OCI-M1 (cell line): ENCODE results near the gene EPB41L4A.
"Not testable (repeated sequence)": the region's sequence is repeated elsewhere in the genome, so short reads cannot be mapped to it uniquely, and the experiment has no call there.

Source experiments
- DNase-seq: peaks from one replicate; lab custom pipeline; 2025; lab: John Stamatoyannopoulos, UW

The EPB41L4A gene, protein sequence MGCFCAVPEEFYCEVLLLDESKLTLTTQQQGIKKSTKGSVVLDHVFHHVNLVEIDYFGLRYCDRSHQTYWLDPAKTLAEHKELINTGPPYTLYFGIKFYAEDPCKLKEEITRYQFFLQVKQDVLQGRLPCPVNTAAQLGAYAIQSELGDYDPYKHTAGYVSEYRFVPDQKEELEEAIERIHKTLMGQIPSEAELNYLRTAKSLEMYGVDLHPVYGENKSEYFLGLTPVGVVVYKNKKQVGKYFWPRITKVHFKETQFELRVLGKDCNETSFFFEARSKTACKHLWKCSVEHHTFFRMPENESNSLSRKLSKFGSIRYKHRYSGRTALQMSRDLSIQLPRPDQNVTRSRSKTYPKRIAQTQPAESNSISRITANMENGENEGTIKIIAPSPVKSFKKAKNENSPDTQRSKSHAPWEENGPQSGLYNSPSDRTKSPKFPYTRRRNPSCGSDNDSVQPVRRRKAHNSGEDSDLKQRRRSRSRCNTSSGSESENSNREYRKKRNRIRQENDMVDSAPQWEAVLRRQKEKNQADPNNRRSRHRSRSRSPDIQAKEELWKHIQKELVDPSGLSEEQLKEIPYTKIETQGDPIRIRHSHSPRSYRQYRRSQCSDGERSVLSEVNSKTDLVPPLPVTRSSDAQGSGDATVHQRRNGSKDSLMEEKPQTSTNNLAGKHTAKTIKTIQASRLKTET

DNA sequence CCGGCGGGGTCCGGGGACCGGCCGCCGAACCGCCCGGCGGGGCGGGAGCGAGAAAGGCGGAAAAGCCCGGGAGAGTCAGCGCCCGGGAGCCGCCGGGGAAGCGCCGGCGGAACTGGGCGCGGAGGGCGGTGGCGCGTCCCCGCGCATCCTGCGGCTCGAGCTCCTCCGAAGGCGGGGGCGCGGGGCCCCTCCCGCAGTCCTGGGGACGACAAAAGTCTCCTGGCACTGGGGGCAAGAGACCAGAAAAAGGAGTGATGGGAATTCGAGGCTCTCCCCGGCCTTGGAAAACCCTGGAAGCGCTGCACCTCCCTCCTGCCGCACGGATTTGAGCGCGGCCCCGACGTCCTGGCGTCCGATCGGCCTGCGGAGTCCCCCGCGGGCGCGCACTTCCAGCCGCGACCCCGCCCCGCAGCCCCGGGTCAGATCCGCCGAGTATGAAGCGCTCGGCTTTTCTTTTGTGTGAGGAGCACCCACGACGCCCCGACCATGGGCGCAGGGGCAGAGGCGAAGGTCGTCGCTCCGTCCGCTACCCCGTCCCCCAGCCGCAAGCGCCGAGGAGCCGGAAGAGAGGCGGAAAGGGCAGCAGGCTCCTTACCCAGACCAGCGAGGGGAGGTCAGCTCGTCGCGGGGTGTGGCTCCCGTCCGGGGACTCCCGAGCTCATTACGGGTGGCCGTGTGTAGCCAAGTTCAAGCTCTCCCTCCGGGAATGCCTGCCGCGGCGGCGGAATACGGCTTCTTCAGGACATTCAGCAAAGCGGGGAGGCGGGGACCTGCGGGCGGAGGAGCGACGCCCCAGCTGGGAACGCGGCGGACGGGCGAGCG is at the start of gene EPB41L4A:
EPB41L4A (minus strand) TSS at position 114 of the 822 bp plus-strand sequence. CDS start 238 bp downstream, outside the sequence.
- DNase-seq = peak; percentile 34

DNA sequence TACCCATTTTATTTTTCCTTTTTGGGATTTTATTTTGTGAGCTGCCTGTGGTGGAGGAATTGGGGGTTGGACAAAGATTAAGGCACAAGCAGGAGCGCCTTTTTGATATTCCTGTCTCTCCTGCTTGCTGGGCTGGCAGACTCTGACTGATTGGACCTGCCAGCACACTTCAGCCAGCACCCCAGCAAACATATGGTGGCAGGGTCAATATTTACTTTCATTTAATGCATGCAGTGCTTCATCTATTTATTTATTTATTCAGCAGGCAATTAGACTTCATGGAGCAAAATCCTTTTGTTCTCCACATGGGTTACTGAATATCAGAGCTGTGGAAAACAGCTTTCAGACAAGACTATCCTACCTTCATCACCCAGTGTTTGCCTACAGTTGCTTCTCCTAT is 48.4 kb upstream of the EPB41L4A start:
- no peak for DNase-seq

DNA sequence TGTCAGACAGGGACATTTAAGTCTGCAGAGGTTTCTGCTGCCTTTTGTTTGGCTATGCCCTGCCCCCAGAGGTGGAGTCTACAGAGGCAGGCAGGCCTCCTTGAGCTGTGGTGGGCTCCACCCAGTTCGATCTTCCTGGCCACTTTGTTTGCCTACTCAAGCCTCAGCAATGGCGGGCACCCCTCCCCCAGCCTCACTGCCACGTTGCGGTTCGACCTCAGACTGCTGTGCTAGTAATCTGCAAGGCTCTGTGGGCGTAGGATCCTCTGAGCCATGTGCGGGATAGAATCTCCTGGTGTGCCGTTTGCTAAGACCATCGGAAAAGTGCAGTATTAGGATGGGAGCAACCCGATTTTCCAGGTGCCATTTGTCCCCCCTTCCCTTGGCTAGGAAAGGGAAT is 47.2 kb upstream of the EPB41L4A start:
- DNase-seq = not testable (repeated sequence)

DNA sequence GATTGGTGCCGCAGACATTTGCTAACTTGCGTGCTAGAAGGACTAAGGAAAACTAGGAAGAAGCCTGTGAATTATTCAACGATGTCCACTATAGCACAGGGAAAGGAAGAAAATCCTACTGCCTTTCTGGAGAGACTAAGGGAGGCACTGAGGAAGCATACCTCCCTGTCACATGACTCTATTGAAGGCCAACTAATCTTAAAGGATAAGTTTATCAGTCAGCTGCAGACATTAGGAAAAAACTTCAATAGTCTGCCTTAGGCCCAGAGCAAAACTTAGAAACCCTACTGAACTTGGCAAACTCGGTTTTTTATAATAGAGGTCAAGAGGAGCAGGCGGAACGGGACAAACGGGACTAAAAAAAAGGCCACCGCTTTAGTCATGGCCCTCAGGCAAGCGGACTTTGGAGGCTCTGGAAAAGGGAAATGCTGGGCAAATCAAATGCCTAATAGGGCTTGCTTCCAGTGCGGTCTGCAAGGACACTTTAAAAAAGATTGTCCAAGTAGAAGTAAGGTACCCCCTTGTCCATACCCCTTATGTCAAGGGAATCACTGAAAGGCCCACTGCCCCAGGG is 28.2 kb upstream of the EPB41L4A start:
- peak; percentile 77 for DNase-seq

DNA sequence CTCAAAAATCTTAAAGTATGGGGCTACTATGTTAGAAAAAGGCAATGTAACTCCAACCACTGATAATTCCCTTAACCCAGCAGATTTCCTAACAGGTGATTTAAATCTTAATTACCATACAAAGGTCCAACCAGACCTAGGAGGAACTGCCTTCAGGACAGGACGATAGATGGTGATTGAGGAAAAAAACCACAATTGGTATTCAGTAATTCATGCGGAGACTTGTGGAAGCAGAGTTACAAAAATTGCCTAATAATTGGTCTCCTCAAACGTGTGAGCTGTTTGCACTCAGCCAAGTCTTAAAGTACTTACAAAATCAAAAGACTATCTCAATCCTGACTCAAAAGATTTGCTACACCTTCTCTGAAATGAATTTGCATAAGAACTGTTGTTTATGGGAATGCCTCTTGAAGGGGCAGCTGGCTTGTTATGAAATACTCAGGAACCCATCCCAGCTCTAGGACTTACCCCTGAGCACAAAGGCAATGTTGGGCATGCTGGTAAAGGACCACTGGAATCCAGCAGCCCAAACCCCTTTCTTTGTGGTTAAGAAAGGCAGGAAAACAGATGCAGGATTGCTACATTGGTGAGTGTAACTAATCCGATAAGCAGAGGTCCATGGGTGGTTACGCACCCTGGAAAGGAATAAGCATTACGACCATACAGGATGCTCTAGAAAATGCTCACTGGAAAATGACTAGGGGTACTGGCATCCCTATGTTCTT is 26.7 kb upstream of the EPB41L4A start:
- DNase-seq = no peak

DNA sequence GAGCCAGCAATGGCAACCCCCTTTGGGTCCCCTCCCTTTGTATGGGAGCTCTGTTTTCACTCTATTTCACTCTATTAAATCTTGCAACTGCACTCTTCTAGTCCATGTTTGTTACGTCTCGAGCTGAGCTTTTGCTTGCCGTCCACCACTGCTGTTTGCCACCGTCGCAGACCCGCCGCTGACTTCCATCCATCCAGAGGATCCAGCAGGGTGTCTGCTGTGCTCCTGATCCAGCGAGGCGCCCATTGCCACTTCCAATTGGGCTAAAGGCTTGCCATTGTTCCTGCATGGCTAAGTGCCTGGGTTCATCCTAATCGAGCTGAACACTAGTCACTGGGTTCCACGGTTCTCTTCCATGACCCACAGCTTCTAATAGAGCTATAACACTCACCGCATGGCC is 24.9 kb upstream of the EPB41L4A start:
- not testable (repeated sequence) for DNase-seq

DNA sequence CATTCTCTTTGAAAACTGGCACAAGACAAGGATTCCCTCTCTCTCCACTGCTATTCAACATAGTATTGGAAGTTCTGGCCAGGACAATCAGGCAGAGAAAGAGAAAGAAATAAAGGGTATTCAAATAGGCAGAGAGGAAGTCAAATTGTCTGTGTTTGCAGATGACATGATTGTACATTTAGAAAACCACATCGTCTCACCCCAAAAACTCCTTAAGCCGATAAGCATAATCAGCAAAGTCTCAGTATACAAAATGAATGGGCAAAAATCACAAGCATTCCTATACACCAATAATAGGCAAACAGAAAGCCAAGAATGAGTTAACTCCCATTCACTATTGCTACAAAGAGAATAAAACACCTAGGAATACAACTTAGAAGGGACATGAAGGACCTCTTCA is 21.0 kb upstream of the EPB41L4A start:
- DNase-seq = peak; percentile 58

DNA sequence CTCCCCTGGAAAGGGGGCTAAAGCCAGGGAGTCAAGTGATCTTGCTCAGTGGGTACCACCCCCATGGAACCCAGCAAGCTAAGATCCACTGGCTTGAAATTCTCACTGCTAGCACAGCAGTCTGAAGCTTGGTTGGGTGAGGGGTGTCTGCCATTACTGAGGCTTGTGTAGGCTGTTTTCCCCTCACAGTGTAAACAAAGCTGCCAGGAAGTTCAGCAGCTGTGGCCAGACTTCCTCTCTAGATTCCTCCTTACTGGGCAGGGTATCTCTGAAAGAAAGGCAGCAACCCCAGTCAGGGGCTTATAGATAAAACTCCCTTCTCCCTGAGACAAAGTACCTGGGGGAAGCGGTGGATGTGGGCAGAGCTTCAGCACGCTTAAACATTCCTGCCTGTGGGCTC is 17.1 kb upstream of the EPB41L4A start:
- peak; percentile 55 for DNase-seq

DNA sequence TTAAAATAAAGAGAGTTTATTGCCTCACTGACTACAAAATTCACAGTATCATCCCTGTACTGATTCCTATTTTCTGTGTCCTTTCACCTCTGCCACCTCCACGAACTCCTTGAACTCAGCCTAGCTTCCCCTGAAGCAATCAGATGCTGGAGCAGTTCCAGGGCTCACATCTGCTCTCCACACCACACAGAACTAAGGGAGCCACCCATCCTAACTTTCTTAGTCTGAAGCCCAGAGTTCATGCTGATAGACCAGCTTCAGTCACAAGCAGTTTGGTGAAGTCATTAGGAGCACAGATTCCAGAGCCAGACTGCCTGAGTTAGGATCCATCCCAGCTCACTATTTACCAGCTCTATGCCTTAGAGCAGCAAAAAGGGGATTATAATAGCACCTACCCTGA is 15.6 kb upstream of the EPB41L4A start:
- DNase-seq = peak; percentile 15

DNA sequence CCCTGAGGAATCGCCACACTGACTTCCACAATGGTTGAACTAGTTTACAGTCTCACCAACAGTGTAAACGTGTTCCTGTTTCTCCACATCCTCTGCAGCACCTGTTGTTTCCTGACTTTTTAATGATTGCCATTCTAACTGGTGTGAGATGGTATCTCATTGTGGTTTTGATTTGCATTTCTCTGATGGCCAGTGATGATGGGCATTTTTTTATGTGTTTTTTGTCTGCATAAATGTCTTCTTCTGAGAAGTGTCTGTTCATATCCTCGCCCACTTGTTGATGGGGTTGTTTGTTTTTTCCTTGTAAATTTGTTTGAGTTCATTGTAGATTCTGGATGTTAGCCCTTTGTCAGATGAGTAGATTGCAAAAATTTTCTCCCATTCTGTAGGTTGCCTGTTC is 7.1 kb upstream of the EPB41L4A start:
- not testable (repeated sequence) for DNase-seq

DNA sequence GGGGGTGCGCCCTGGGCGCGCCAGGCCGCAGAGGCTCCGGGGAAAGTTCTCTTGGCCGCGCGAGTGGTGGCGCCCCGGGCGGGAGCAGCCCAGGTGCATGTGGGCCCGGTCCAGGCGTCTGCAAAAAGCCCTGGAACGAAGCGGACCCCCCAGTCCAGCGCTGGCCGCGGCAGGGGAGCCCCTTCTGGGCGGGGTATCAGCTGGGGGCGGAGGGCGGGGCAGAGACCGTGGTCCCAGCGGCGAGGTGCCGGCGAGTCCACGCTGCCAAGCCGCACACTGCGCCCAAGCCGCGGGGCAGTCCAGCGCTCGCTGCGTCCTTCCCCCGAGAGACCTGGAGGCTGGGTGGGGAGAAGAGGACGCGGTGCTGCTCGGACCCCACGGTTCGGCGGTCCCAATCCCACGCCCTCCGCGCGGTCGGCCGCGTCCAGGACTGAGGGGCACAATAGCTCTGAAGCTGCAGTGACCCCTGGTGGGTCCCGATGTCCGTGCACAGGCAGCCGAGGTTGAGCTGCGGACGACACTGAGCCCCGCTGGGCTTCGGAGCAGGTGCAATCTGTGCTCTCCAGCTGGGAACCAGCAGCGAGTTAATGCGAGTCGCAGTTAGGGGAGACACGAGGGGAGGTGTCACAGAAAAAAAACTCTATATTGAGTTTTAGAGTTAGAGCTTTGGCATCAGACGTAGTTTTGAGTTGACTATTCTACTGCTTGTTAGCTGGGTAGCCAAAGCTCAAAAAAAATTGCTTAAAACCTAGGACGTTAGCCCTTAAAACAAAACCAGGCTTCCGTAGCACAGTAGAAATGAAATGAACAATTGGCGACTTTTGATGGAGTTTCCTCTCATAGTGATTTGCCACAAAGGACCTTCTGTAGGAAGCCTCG is 1.1 kb upstream of the EPB41L4A start:
- DNase-seq = peak; percentile 85

DNA sequence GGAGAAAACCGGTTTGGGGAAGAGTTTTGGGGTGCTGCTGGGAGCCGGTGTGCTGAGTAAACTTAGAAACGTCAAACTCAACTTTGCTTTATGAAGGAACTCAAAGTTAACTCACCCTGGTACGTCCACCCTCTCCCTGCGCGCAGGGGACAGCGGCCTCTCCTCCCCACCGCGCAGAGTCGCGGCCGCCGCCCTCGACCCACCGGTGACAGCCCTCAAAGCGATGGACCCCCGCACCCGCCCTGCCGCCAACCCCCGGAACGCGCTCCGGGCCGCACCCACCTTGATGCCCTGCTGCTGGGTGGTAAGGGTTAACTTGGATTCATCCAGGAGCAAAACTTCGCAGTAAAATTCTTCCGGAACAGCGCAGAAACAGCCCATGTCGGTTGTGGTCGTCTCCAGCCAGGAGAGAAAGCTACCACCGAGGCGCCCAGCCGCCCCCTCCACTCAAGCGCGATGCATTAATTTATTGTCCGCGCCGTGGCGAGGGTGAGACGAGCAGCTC is 366 bp downstream of the EPB41L4A start:
- DNase-seq = peak; percentile 18

DNA sequence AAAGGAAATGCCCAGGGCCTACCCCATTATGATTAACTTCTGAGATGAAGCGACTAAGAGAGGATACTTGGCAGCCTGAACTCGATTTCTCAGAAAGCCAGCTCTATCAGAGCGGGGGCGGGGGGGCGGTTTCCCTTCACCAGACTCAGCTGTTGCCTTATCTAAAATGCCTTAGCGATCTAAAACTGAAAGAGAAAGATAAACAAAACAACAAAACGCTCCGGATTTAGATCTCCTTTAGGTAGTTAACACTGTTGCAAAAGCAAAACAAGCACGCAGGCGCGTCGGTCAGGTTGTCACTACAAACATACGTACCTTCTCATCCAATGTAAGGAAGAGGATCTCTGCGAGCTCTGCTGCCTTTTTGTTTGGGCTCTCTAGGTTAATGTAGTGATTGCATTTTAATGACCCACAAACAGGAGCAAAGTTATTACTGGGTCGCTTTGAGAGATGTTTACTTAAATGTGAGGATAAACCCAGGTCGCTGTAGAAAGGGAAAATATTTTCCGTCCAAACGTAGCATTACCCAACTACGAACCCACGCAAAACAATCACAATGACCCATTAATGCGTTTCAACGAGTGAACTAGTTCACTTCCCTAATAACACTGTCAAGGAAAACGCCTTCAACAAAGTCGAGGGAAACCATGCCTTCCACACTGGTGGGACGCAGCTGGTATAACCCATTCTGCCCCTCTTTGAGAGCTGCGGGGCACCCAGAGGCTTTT is 982 bp downstream of the EPB41L4A start:
- peak; percentile 75 for DNase-seq

DNA sequence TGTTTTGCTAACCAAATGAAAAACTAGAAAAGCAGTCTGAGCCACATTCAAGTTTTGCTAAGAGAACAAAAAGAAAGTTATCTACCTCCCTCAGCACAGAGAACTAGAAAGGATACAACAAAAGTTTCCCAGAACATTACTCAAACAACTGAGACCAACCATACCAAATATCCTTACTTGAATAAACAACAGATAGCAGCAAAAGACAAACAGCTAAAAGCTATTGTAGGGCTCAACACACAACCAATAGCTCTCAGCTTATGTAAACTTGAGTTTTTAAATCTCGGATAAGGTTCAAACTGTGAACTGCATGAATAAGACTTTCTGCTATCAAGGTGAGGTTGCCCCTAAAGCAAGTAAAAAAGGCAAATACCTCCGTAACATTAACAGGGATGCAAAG is 3.5 kb downstream of the EPB41L4A start:
- DNase-seq = no peak

DNA sequence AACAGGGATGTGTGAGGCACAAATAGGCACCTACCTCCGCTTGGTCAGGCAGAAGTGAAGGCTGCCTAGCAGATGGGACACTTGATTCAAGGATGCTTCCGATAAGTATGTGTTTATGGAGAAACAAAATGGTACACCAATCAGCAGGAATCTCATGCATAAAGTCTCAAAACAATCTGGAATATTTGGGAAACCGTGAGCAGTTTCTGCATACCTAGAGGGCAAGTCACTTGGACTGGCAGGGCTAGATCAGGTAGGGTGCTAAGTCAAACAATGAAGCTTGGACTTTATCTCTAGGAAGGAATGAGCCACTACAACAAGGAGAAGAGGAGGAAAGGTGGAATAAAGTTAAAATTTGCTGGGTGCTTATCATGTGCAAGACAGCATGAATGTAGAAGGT is 5.5 kb downstream of the EPB41L4A start:
- no peak for DNase-seq

DNA sequence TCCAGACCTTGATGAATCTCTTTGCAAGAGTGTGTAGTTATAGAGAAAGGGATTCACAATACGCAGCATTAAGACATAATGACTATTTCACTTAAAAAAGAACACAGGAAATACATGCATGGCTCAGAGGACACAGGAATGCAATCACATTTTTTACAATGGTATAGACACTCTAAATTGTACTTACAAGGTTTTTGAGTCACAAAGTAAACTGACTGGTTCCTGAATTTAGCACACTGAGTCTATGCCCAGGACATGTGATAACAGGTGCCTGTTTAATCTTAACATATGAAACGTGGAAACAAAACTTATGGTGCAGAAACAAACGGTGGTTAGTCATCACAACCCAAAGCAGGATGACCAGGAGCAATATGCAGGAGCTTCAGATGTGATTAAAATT is 6.7 kb downstream of the EPB41L4A start:
- no peak for DNase-seq

DNA sequence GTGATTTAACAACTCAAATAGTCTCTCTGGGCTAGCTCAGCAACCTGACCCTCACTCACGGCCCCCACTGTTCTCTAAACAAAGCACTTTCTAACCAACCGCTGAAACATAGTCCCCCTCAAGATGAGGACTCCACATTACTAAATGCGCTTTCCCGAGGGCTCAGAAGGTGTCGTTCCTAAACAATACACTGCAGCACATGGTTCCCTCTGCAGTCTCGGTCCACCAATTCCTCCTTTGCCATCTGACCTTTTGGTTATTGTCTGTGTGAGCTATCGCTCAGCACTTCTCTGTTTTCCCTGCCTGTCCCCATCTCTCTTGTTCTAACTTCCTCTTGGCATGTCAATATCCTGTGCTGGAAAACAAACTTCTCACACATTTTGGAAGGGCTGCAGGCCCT is 7.2 kb downstream of the EPB41L4A start:
- DNase-seq = no peak

DNA sequence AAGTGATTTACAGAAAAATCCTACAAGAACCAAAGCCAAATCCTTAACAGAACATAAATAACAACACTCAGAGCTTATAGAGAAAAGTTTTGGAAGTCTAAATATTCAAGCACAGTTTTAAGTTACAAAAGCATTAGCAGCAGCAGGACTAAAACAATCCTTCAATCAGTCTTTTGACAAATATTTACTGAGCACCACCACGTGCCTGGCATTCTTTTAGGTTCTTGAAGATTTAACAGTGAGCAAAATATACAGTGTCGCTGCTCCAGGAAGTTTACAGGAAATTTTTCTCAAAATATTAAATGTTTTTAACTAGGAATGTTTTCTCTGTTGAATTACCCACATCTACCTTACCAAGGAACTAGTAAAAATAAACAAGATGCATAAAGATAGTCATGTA is 11.4 kb downstream of the EPB41L4A start:
- no peak for DNase-seq

DNA sequence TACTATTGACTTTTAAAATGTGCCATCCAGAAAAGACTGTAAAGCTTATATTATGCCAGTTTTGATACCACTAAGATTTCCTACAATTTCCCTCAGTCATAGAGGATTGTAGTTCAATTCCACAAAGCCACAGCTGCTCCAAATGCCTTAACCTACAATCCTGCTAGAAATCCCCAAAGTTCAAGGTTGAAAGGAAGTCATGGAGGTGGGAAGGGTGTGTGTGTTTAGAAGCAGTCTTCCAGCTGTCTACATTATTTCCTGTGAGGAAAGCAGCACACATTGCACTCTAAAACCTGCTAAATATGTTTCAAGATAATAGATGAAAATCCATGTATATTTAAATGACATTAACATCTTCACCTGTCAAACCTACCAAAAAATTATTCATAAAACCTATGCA is 11.8 kb downstream of the EPB41L4A start:
- DNase-seq = no peak

DNA sequence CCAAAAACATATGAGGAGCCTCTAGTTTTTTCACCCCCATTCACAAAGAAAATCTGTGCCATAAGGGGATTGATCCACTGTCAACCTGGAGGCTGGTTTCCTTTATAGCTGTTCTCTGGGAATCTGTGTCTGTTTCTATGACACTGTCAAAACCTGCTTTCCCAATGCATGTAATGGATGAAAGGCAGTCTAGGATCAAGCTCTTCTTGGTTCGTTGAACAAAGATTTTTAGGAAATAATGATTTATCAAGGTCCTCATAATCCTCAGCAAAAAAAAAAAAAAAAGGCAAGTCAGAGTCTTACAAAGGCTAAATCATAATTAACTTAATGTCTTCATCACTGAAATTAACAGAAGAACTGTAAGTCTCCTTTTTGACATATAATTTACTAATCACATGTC is 16.0 kb downstream of the EPB41L4A start:
- DNase-seq = no peak
